GM23338 (cell line): Measurements from ENCODE around the gene TGDS. TPM values are rescaled to one million over a fixed set of nuclear protein-coding genes. Genes with fewer than 3 reads are reported as not detected.

Source experiments
- ATAC-seq: fragments of 200-7000 bp; cut with Tn5 transposase; 3 replicates; pipeline ENCODE4 v1.9.1; 2020
- DNase-seq: peaks from one replicate; pipeline ENCODE4 v3.0.0-alpha.2; 2015; ENCODE audit warnings: low spot score
- H2AFZ ChIP-seq: fragments of 200-600 bp; sonication (generic); 2 replicates; pipeline ENCODE4 v1.8.0; 2016; ENCODE audit warnings: antibody characterized with exemption, mild to moderate bottlenecking, moderate library complexity
- H3F3A ChIP-seq: fragments of 200-600 bp; sonication (generic); replicated peaks from 2 replicates; pipeline ENCODE4 v1.8.0; 2017; ENCODE audit warnings: antibody characterized with exemption, mixed run types, low read depth
- H3K27ac ChIP-seq: fragments of 200-600 bp; sonication (generic); 2 replicates; pipeline ENCODE4 v1.6.1; 2016; ENCODE audit warnings: low read depth
- H3K27me3 ChIP-seq: fragments of 200-600 bp; sonication (generic); 2 replicates; pipeline ENCODE4 v1.8.0; 2016; ENCODE audit warnings: mild to moderate bottlenecking, mixed run types, moderate library complexity; ENCODE audit not compliant: insufficient read depth
- H3K36me3 ChIP-seq: fragments of 200-600 bp; sonication (generic); 2 replicates; pipeline ENCODE4 v1.8.0; 2016; ENCODE audit warnings: mild to moderate bottlenecking; ENCODE audit not compliant: insufficient read depth
- H3K4me1 ChIP-seq: fragments of 200-600 bp; sonication (generic); 2 replicates; pipeline ENCODE4 v1.8.0; 2016; ENCODE audit warnings: mild to moderate bottlenecking, moderate library complexity; ENCODE audit not compliant: insufficient read depth
- H3K4me2 ChIP-seq: fragments of 200-600 bp; sonication (generic); 2 replicates; pipeline ENCODE4 v1.7.1; 2017; ENCODE audit warnings: mixed run types
- H3K4me3 ChIP-seq: fragments of 200-600 bp; sonication (generic); 2 replicates; pipeline ENCODE4 v1.6.1; 2016; ENCODE audit warnings: mixed run types
- H3K79me2 ChIP-seq: fragments of 200-600 bp; sonication (generic); replicated peaks from 2 replicates; pipeline ENCODE4 v1.8.0; 2017; ENCODE audit warnings: mild to moderate bottlenecking; ENCODE audit not compliant: insufficient read depth
- H3K9me2 ChIP-seq: fragments of 200-600 bp; sonication (generic); 2 replicates; pipeline ENCODE4 v1.8.0; 2017; ENCODE audit not compliant: insufficient read depth
- H4K20me1 ChIP-seq: fragments of 200-600 bp; sonication (generic); replicated peaks from 2 replicates; pipeline ENCODE4 v1.8.0; 2017; ENCODE audit warnings: mild to moderate bottlenecking; ENCODE audit not compliant: insufficient read depth
- H3K27ac Mint-ChIP-seq: 2 replicates; pipeline ENCODE4 v1.8.0; 2020; ENCODE audit warnings: inconsistent platforms, mild to moderate bottlenecking, moderate library complexity, mixed read lengths
- H3K27me3 Mint-ChIP-seq: 3 replicates; pipeline ENCODE4 v1.8.0; 2022; ENCODE audit warnings: low read depth, mild to moderate bottlenecking, moderate library complexity, mixed read lengths, inconsistent platforms; ENCODE audit not compliant: insufficient read depth, poor library complexity
- H3K36me3 Mint-ChIP-seq: 3 replicates; pipeline ENCODE4 v1.8.0; 2021; ENCODE audit warnings: low read depth, mild to moderate bottlenecking, inconsistent platforms, moderate library complexity, mixed read lengths
- H3K4me1 Mint-ChIP-seq: 3 replicates; pipeline ENCODE4 v1.8.0; 2020; ENCODE audit warnings: mild to moderate bottlenecking, inconsistent platforms, mixed read lengths
- H3K4me3 Mint-ChIP-seq: 3 replicates; pipeline ENCODE4 v1.8.0; 2021; ENCODE audit warnings: moderate library complexity, mild to moderate bottlenecking, inconsistent platforms, mixed read lengths
- H3K9me3 Mint-ChIP-seq: 3 replicates; pipeline ENCODE4 v1.8.0; 2020; ENCODE audit warnings: moderate library complexity, mild to moderate bottlenecking, inconsistent platforms, mixed read lengths
- CTCF ChIP-seq, 2 experiments: fragments of 200-600 bp in 1 of 2; sonication (generic) in 1 of 2; conservative IDR thresholded peaks; 2 replicates each; pipeline versions ENCODE4 v1.5.1 to v1.6.1; 2016 to 2017; ENCODE audit warnings: antibody characterized with exemption in 2 of 2, low read depth in 2 of 2, mild to moderate bottlenecking in 2 of 2, moderate library complexity in 1 of 2
- EZH2phosphoT487 ChIP-seq: fragments of 200-600 bp; sonication (generic); IDR thresholded peaks from one replicate; pipeline ENCODE4 v1.8.1; 2018; ENCODE audit warnings: antibody characterized with exemption; ENCODE audit not compliant: unreplicated experiment
- POLR2AphosphoS5 ChIP-seq: IDR thresholded peaks from 2 replicates; pipeline ENCODE4 v1.6.1; 2016; ENCODE audit warnings: antibody characterized with exemption, low read depth
- ZNF114 ChIP-seq: fragments of 250-450 bp; sonication (Bioruptor Pico); IDR thresholded peaks from 2 replicates; pipeline ENCODE4 v1.5.0; 2020; ENCODE audit warnings: mild to moderate bottlenecking, moderate library complexity
- ZNF462 ChIP-seq: fragments of 250-450 bp; sonication (Bioruptor Pico); IDR thresholded peaks from 2 replicates; pipeline ENCODE4 v1.5.0; 2020; ENCODE audit warnings: mild to moderate bottlenecking, moderate library complexity
- polyA plus RNA-seq: library from polyadenylated mRNA; unstranded; fragments of >200 nt; fragmentation: Nextera tagmentation; extraction: Ambion mirVana; gene quantifications from 2 replicates; pipeline ENCODE4 v1.2.1, GENCODE V29; 2016
- total RNA-seq: library from RNA; depleted of rRNA; stranded (reverse); fragments of >200 nt; shearing (Covaris generic); gene quantifications from 2 replicates; pipeline ENCODE4 v1.2.3, GENCODE V29; 2014

TGDS gene
- total and polyA plus RNA-seq, 2 experiments from 2014 or later: 18.4 to 19.6 TPM

GRCh38 chr13:94560116-94560515 lies 35.8 kb downstream of the TGDS start:
- H3K36me3 Mint-ChIP-seq: no peaks in the 10 kb centered on the region
- no peaks in the 10 kb centered on the region for H3K9me2 ChIP-seq
- H3K4me2 ChIP-seq: no peak overlapping the region
- no peaks in the 10 kb centered on the region for H3K36me3 ChIP-seq
- no peaks in the 10 kb centered on the region for H3K9me3 Mint-ChIP-seq
- DNase-seq: no peak
- H3K27me3 ChIP-seq: no peaks in the 10 kb centered on the region
- no peaks in the 10 kb centered on the region for H4K20me1 ChIP-seq
- H3K4me3 Mint-ChIP-seq: no peak overlapping the region
- TF ChIP-seq CTCF (conservative IDR thresholded peaks at IDR 0.05; ENCODE audit: low read depth in 2 of 2) (no peak), ZNF462 (CRISPR knock-in tag) (no peak), ZNF114 (CRISPR knock-in tag) (no peak)
- no peaks in the 10 kb centered on the region for H3K79me2 ChIP-seq
- no peaks in the 10 kb centered on the region for H3F3A ChIP-seq
- no peak overlapping the region for H3K27ac ChIP-seq
- H3K4me3 ChIP-seq: no peak overlapping the region
- peaks cover 4% of the 10 kb centered on the region; the same call in 1 of the 3 replicates for H3K4me1 Mint-ChIP-seq
- H3K4me1 ChIP-seq: no peaks in the 10 kb centered on the region
- no peak overlapping the region for H3K27ac Mint-ChIP-seq
- no peak for ATAC-seq
- H3K27me3 Mint-ChIP-seq: no peaks in the 10 kb centered on the region
- no peak overlapping the region for H2AFZ ChIP-seq

GRCh38 chr13:94559222-94559795 lies 36.6 kb downstream of the TGDS start:
- Mint-ChIP-seq H3K36me3 (no peaks in the 10 kb centered on the region), H3K27ac (no peak overlapping the region), H3K4me3 (no peak overlapping the region), H3K27me3 (no peaks in the 10 kb centered on the region), H3K9me3 (no peaks in the 10 kb centered on the region), H3K4me1 (peaks cover 4% of the 10 kb centered on the region; the same call in 1 of the 3 replicates)
- H3F3A ChIP-seq: no peaks in the 10 kb centered on the region
- no peaks in the 10 kb centered on the region for H3K4me1 ChIP-seq
- no peak for TF ChIP-seq EZH2phosphoT487
- no peak for TF ChIP-seq POLR2AphosphoS5
- ATAC-seq (no peak), DNase-seq (no peak)
- no peaks in the 10 kb centered on the region for H3K27me3 ChIP-seq
- H3K4me2 ChIP-seq: no peak overlapping the region
- no peaks in the 10 kb centered on the region for H3K79me2 ChIP-seq
- H2AFZ ChIP-seq: no peak overlapping the region
- no peaks in the 10 kb centered on the region for H4K20me1 ChIP-seq
- no peak overlapping the region for H3K4me3 ChIP-seq
- H3K27ac ChIP-seq: no peak overlapping the region
- H3K36me3 ChIP-seq: no peaks in the 10 kb centered on the region
- no peaks in the 10 kb centered on the region for H3K9me2 ChIP-seq
